Thymus (tissue), 11 donors: ENCODE measurements around the gene MYCBP2. TPM values are rescaled to one million over a fixed set of nuclear protein-coding genes. Genes with fewer than 3 reads are reported as not detected.
"Not testable (repeated sequence)": the region's sequence is repeated elsewhere in the genome, so short reads cannot be mapped to it uniquely, and the experiment has no call there.

Source experiments
- DNase-seq, 9 donors: peaks; one replicate each; pipeline ENCODE4 v3.0.0-alpha.2; 2013; ENCODE audit warnings: low spot score in 9 of 9, low read depth in 6 of 9, missing footprints in 1 of 9
- H3K27ac ChIP-seq, 2 donors: one replicate each; pipeline ENCODE4 v1.5.1; 2013; ENCODE audit warnings: control low read depth in 1 of 2, low read depth in 1 of 2, low read length in 1 of 2, mild to moderate bottlenecking in 1 of 2, moderate library complexity in 1 of 2
- H3K27me3 ChIP-seq, 2 donors: one replicate each; pipeline ENCODE4 v1.5.1; 2013; ENCODE audit warnings: low read length in 1 of 2; ENCODE audit not compliant: control insufficient read depth in 2 of 2, insufficient read depth in 1 of 2
- H3K36me3 ChIP-seq, 2 donors: one replicate each; pipeline ENCODE4 v1.5.1; 2013; ENCODE audit warnings: low read length in 1 of 2, mild to moderate bottlenecking in 1 of 2, moderate library complexity in 1 of 2; ENCODE audit not compliant: control insufficient read depth in 2 of 2, insufficient read depth in 2 of 2
- H3K4me1 ChIP-seq, 2 donors: one replicate each; pipeline ENCODE4 v1.5.1; 2013; ENCODE audit warnings: low read length in 2 of 2; ENCODE audit not compliant: control insufficient read depth in 2 of 2, insufficient read depth in 2 of 2
- H3K4me3 ChIP-seq, 2 donors: one replicate each; pipeline ENCODE4 v1.5.1; 2013; ENCODE audit warnings: low read length in 2 of 2, control low read depth in 1 of 2, mild to moderate bottlenecking in 1 of 2
- H3K9me3 ChIP-seq, 2 donors: one replicate each; pipeline ENCODE4 v1.5.1; 2013; ENCODE audit warnings: low read length in 1 of 2, mild to moderate bottlenecking in 1 of 2; ENCODE audit not compliant: control insufficient read depth in 2 of 2, insufficient read depth in 1 of 2
- WGBS: extraction: QIAGEN DNeasy Blood & Tissue Kit; methylation state at CpG from one replicate; pipeline ENCODE4 v1.1.7; 2013; 5-methylcytosine and 5-hydroxymethylcytosine counted together
- polyA plus RNA-seq: library from polyadenylated mRNA; stranded (reverse); fragments of 200-250 nt; gene quantifications from one replicate; pipeline ENCODE4 v1.2.3, GENCODE V29; 2013
- total RNA-seq: library from RNA; stranded (reverse); fragments of 120-200 nt; gene quantifications from one replicate; pipeline ENCODE4 v1.2.4, GENCODE V29; 2013
- donor health status: healthy.

The MYCBP2 gene
- total and polyA plus RNA-seq, 2 donors: 63.3 to 65.3 TPM

DNA sequence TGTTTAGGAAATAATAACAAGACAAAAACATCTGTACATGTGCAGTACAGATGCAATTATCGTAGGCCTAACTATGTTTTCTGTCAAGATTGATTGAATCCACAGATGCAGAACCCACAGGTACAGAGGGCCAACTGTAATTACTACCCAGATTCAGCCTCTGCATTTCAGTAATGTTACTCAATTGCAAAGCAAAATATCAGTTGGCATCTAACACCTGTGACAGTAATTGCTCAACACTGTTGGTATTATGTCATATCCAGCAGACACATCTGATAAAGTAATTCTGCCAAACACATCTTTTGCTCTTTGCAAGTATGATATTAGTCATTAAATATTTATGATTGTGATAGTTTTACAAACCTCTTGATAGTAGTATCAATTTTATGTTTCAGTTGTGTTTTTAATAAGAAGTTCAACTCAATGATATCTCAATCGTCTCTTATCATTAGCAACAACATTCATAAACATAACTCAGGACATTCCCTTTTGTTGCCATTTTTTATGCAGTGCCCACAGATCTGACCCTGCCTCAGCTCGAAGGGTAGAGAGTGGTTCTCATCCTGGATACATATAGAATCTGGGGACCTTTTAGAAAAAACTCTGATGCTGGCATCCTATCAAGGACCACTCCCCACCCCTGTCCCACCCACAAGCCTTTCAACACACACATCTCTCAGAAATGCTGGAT is 104.7 kb downstream of the MYCBP2 start:
- no peak overlapping the region for H3K27ac ChIP-seq

DNA sequence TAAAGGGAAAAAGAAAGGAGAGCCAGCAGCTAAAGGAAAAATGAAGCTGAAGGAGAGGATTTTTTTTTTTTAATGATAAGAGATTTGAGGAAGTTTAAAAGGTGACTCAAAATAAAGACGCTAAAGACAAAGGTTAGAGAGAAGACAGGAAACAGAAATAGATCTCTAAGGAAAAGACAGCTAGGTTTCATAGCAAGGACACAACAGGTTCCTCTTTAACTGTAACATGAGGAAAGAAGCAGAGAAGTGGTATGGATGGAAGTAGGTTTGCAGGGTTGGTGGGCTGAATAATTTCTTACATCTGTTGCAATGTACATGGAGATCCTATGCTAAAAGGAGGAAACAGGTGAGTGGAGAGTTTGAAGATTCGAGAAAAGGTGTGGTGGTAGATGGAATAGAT is 107.5 kb downstream of the MYCBP2 start:
- WGBS: 64% methylated on average over 2 of the region's 2 CpGs
- Histone ChIP-seq H3K27ac (no peak overlapping the region), H3K4me1 (no peaks in the 10 kb centered on the region), H3K27me3 (no peaks in the 10 kb centered on the region), H3K4me3 (no peak overlapping the region), H3K36me3 (peaks cover 12 to 63% of the 10 kb centered on the region in 2 donors), H3K9me3 (no peaks in the 10 kb centered on the region)
- DNase-seq: no peak

More for the DNA sequence above, 104.7 kb downstream of the MYCBP2 start:
- 92% methylated on average over 3 of the region's 3 CpGs for WGBS
- H3K4me1 ChIP-seq: no peaks in the 10 kb centered on the region
- H3K36me3 ChIP-seq: peaks cover 7 to 45% of the 10 kb centered on the region in 2 donors
- no peak overlapping the region for H3K4me3 ChIP-seq
- no peak for DNase-seq
- no peaks in the 10 kb centered on the region for H3K9me3 ChIP-seq
- no peaks in the 10 kb centered on the region for H3K27me3 ChIP-seq

DNA sequence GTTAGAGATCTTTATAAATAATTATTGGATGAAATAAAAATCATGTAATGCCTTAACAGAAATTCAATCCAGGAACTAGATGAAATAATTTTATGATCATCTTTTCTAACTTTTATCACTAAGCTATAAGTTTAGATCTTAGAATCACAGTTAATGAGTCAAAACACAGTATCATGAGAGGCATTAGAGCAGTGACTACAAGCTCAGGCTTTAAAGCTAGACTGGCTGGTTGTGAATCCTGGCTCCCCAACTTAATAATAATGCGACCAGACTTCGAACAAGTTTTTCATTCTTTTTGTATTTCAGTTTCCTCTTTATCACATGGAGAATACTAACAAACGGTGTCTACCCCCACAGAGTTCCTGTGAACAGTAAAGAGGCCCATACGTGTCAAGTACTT is 108.6 kb downstream of the MYCBP2 start:
- H3K4me1 ChIP-seq: no peaks in the 10 kb centered on the region
- no peak for DNase-seq
- no peak overlapping the region for H3K27ac ChIP-seq
- no peaks in the 10 kb centered on the region for H3K9me3 ChIP-seq
- WGBS: 92% methylated on average over 4 of the region's 4 CpGs
- no peaks in the 10 kb centered on the region for H3K27me3 ChIP-seq
- peaks cover 13 to 63% of the 10 kb centered on the region in 2 donors for H3K36me3 ChIP-seq
- no peak overlapping the region for H3K4me3 ChIP-seq

DNA sequence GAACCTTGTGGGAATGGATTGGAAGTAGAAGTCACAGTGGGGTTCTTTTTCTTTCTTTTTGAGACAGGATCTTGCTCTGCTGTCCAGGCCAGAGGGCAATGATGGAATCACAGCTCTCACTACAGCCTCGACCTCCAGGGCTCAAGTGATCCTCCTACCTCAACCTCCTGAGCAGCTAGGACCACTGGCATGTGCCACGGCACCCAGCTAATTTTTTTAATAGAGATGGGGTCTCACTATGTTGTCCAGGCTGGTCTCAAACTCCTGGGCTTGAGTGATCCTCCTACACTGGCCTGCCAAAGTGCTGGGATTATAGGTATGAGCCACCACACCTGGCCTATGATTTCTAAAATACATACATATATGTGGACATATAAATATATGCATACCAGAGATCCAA is 111.4 kb downstream of the MYCBP2 start:
- H3K9me3 ChIP-seq: no peaks in the 10 kb centered on the region
- DNase-seq: no peak
- no peak overlapping the region for H3K27ac ChIP-seq
- H3K4me3 ChIP-seq: no peak overlapping the region
- no peaks in the 10 kb centered on the region for H3K27me3 ChIP-seq
- WGBS: 98% methylated on average over 2 of the region's 2 CpGs
- H3K36me3 ChIP-seq: peaks cover 15 to 63% of the 10 kb centered on the region in 2 donors
- H3K4me1 ChIP-seq: no peaks in the 10 kb centered on the region

DNA sequence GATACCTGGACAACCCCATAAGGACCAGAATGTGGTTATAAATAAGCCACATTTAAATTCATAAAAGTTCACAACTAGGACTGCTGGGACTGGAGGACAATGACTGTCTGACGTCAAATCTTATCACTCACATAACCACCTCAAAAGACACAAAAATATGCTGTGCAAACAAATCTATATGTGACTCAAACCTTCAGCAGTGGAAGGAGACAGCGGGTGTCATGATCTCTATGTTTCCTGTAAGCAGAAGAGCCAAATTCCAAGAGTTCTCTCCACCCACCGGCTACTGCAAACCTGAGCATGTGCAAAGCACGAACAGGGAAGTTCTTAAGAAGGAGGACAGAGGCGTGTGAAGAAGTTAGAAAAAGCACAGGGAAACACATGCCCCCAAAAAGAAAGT is 113.2 kb downstream of the MYCBP2 start:
- H3K9me3 ChIP-seq: no peaks in the 10 kb centered on the region

DNA sequence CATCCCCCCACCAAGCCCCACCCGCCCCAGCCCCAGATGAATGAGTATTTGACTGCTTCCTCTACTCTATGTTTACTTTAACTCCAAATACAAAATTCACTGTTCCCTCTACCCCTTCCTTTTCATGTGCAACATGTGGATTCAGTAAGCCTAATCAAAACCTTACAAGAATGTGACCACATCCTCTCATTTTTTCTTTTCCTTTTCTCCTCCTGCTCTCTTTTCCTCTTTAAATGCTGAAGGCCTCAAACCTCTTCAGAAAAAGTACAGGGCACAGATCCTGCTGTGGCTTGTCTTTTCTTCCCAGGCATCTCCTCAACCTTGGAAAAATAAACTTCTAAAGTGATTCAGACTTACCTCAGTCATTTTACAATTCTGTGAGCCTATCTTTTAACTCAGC is 119.0 kb downstream of the MYCBP2 start:
- Histone ChIP-seq H3K36me3 (peaks cover 15 to 34% of the 10 kb centered on the region in 2 donors), H3K4me3 (no peak overlapping the region), H3K4me1 (no peaks in the 10 kb centered on the region), H3K27me3 (no peaks in the 10 kb centered on the region), H3K27ac (no peak overlapping the region), H3K9me3 (no peaks in the 10 kb centered on the region)
- no peak for DNase-seq
- 77% methylated on average over 1 of the region's 1 CpG for WGBS

More for the DNA sequence above, 113.2 kb downstream of the MYCBP2 start:
- no peaks in the 10 kb centered on the region for H3K27me3 ChIP-seq
- H3K4me3 ChIP-seq: no peak overlapping the region
- 96% methylated on average over 5 of the region's 5 CpGs for WGBS
- no peaks in the 10 kb centered on the region for H3K4me1 ChIP-seq
- H3K36me3 ChIP-seq: peaks cover 20 to 66% of the 10 kb centered on the region in 2 donors
- no peak overlapping the region for H3K27ac ChIP-seq
- no peak for DNase-seq

DNA sequence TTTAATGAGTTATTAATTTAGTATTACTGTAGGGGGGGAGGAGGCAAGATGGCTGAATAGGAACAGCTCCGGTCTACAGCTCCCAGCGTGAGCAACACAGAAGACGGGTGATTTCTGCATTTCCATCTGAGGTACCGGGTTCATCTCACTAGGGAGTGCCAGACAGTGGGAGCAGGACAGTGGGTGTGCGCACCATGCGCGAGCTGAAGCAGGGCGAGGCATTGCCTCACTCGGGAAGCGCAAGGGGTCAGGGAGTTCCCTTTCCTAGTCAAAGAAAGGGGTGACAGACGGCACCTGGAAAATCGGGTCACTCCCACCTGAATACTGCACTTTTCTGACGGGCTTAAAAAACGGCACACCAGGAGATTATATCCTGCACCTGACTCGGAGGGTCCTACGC is 127.9 kb downstream of the MYCBP2 start:
- H3K36me3 ChIP-seq: peaks cover 12 to 31% of the 10 kb centered on the region in 2 donors
- 96% methylated on average over 15 of the region's 16 CpGs for WGBS
- not testable (repeated sequence) for H3K27ac ChIP-seq, H3K4me3 ChIP-seq, H3K27me3 ChIP-seq, H3K4me1 ChIP-seq, H3K9me3 ChIP-seq, DNase-seq

DNA sequence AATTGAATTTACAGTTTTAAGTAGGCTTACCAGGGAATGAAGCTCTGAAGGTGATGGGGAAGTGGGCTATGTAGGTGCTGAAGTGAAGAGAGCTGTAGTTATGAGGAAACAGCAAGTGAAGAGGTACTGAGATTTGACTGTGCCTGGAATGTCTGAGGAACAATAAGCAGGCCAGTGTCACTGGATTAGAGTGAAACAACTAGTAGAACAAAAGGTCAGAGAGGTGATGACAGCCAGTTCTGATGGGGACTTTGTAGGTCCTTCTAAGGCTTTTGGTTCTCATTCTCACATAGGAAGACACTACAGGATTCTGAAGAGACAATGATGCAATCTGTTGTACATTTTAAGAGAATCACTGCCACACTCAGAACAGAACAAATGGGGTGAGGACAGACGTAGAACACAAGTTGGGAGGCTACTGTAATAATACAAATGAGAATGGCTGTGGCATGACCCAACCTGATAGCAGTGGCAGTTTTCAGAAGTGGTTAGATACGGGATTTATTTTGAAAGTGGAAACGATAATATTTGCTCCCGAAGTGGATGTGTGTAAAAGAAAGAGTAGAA is 130.8 kb downstream of the MYCBP2 start:
- Histone ChIP-seq H3K4me3 (no peak overlapping the region), H3K9me3 (no peaks in the 10 kb centered on the region), H3K36me3 (peaks cover 20 to 47% of the 10 kb centered on the region in 2 donors), H3K27ac (no peak overlapping the region), H3K27me3 (no peaks in the 10 kb centered on the region), H3K4me1 (no peaks in the 10 kb centered on the region)
- WGBS: 97% methylated on average over 4 of the region's 4 CpGs
- no peak for DNase-seq

DNA sequence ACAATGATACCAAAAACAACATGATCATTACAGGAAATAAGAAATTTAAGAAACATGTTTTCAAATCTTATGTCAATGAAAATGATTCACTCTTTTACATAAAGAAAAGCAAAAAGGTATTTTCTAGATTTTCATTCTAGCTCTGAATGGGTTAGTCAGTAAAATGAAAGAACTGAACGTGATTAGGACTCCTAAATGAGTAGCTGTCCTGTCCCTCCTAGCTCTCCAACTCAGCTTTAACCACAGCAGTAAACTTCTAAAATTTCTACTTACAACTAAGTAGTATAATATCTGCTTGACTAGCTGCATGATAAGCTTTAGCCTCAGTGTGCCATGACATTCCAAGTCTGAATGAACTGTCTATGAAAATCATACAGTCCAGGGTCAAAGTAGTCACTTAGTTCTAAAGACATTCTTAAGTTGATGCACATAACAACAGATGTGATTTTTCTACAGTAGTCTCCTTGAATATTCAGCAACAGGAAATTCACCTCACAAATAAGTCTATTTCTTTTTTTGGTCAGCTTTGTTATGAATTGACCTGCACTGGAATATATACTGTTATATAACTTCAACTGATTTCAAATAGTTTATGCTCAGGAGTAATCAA is 136.4 kb downstream of the MYCBP2 start:
- H3K9me3 ChIP-seq: no peaks in the 10 kb centered on the region
- H3K4me3 ChIP-seq: no peak overlapping the region
- WGBS: 96% methylated on average over 1 of the region's 1 CpG
- H3K36me3 ChIP-seq: peaks cover 11 to 49% of the 10 kb centered on the region in 2 donors
- no peak overlapping the region for H3K27ac ChIP-seq
- no peaks in the 10 kb centered on the region for H3K27me3 ChIP-seq
- no peak for DNase-seq
- H3K4me1 ChIP-seq: no peaks in the 10 kb centered on the region
